Measurements from ENCODE around the gene OVOL1. TPM values are rescaled to one million over a fixed set of nuclear protein-coding genes. Genes with fewer than 3 reads are reported as not detected.

OVOL1 gene
- total RNA-seq, 2 donors from 2014 or later, result 0.39 TPM; not detected in 1

- ATAC-seq, result no peak
- Mint-ChIP-seq H3K36me3 (ENCODE audit: low read depth) (no peaks in the 10 kb centered on the region), H3K4me1 (peaks cover 14% of the 10 kb centered on the region), H3K27me3 (peaks cover 21% of the 10 kb centered on the region), H3K4me3 (no peak overlapping the region), H3K27ac (peak overlapping the region; percentile 72)
- no peak for DNase-seq
- no peaks in the 10 kb centered on the region for H3K9me3 ChIP-seq (ENCODE audit: control insufficient read depth, low read length, poor library complexity, severe bottlenecking)
Observed at GRCh38 chr11:65790902-65791650, 4.2 kb downstream of the OVOL1 start.

- peaks cover 15% of the 10 kb centered on the region for H3K4me1 Mint-ChIP-seq
- H3K27me3 Mint-ChIP-seq, result peaks cover 28% of the 10 kb centered on the region
- ATAC-seq (peak; percentile 85), DNase-seq (no peak)
- H3K9me3 ChIP-seq (ENCODE audit: control insufficient read depth, low read length, poor library complexity, severe bottlenecking), result no peaks in the 10 kb centered on the region
- H3K36me3 Mint-ChIP-seq (ENCODE audit: low read depth), result no peaks in the 10 kb centered on the region
- H3K4me3 Mint-ChIP-seq, result no peak overlapping the region
- no peak overlapping the region for H3K27ac Mint-ChIP-seq
Observed at GRCh38 chr11:65791719-65792213, 4.9 kb downstream of the OVOL1 start.

- no peak for DNase-seq
- Mint-ChIP-seq H3K4me1 (peaks cover 13% of the 10 kb centered on the region), H3K4me3 (no peak overlapping the region), H3K27ac (no peak overlapping the region), H3K36me3 (ENCODE audit: low read depth) (no peaks in the 10 kb centered on the region), H3K27me3 (peaks cover 35% of the 10 kb centered on the region)
- no peaks in the 10 kb centered on the region for H3K9me3 ChIP-seq (ENCODE audit: control insufficient read depth, low read length, poor library complexity, severe bottlenecking)
- no peak for ATAC-seq
Observed at GRCh38 chr11:65792456-65792855, 5.6 kb downstream of the OVOL1 start.

GRCh38 chr11:65793144-65793581 lies 6.3 kb downstream of the OVOL1 start:
- no peak overlapping the region for H3K27ac Mint-ChIP-seq
- H3K4me3 Mint-ChIP-seq, result no peak overlapping the region
- DNase-seq (no peak), ATAC-seq (no peak)
- no peaks in the 10 kb centered on the region for H3K36me3 Mint-ChIP-seq (ENCODE audit: low read depth)
- H3K27me3 Mint-ChIP-seq, result peaks cover 35% of the 10 kb centered on the region
- peaks cover 10% of the 10 kb centered on the region for H3K4me1 Mint-ChIP-seq
- no peaks in the 10 kb centered on the region for H3K9me3 ChIP-seq (ENCODE audit: control insufficient read depth, low read length, poor library complexity, severe bottlenecking)

- Mint-ChIP-seq H3K4me1 (peaks cover 10% of the 10 kb centered on the region), H3K36me3 (ENCODE audit: low read depth) (peaks cover under 1% of the 10 kb centered on the region), H3K4me3 (no peak overlapping the region), H3K27ac (no peak overlapping the region), H3K27me3 (peaks cover 39% of the 10 kb centered on the region)
- no peaks in the 10 kb centered on the region for H3K9me3 ChIP-seq (ENCODE audit: control insufficient read depth, low read length, poor library complexity, severe bottlenecking)
- DNase-seq, result no peak
- no peak for ATAC-seq
Observed at GRCh38 chr11:65793625-65794400, 7.0 kb downstream of the OVOL1 start.

GRCh38 chr11:65794570-65795510 lies 8.0 kb downstream of the OVOL1 start:
- ATAC-seq, result no peak
- Mint-ChIP-seq H3K36me3 (ENCODE audit: low read depth) (peaks cover 2% of the 10 kb centered on the region), H3K27me3 (peaks cover 39% of the 10 kb centered on the region), H3K4me3 (no peak overlapping the region), H3K4me1 (peaks cover 13% of the 10 kb centered on the region), H3K27ac (no peak overlapping the region)
- no peak for DNase-seq
- no peaks in the 10 kb centered on the region for H3K9me3 ChIP-seq (ENCODE audit: control insufficient read depth, low read length, poor library complexity, severe bottlenecking)

- Mint-ChIP-seq H3K27ac (no peak overlapping the region), H3K36me3 (ENCODE audit: low read depth) (peaks cover 2% of the 10 kb centered on the region), H3K4me1 (peaks cover 10% of the 10 kb centered on the region), H3K4me3 (no peak overlapping the region), H3K27me3 (peaks cover 48% of the 10 kb centered on the region)
- no peak for ATAC-seq
- DNase-seq, result no peak
- no peaks in the 10 kb centered on the region for H3K9me3 ChIP-seq (ENCODE audit: control insufficient read depth, low read length, poor library complexity, severe bottlenecking)
Observed at GRCh38 chr11:65796726-65797601, 10.1 kb downstream of the OVOL1 start.

GRCh38 chr11:65797711-65798110 lies 10.8 kb downstream of the OVOL1 start:
- Mint-ChIP-seq H3K27ac (no peak overlapping the region), H3K27me3 (peaks cover 51% of the 10 kb centered on the region), H3K4me3 (no peak overlapping the region), H3K4me1 (peaks cover 8% of the 10 kb centered on the region), H3K36me3 (ENCODE audit: low read depth) (peaks cover 2% of the 10 kb centered on the region)
- DNase-seq (no peak), ATAC-seq (no peak)
- no peaks in the 10 kb centered on the region for H3K9me3 ChIP-seq (ENCODE audit: control insufficient read depth, low read length, poor library complexity, severe bottlenecking)

GRCh38 chr11:65798882-65799281 lies 12.0 kb downstream of the OVOL1 start:
- no peak overlapping the region for H3K4me3 Mint-ChIP-seq
- ATAC-seq, result no peak

GRCh38 chr11:65801153-65801987 lies 14.5 kb downstream of the OVOL1 start:
- H3K9me3 ChIP-seq (ENCODE audit: control insufficient read depth, low read length, poor library complexity, severe bottlenecking), result no peaks in the 10 kb centered on the region
- no peak for ATAC-seq
- Mint-ChIP-seq H3K36me3 (ENCODE audit: low read depth) (peaks cover 2% of the 10 kb centered on the region), H3K27me3 (peaks cover 64% of the 10 kb centered on the region), H3K4me1 (peaks cover 5% of the 10 kb centered on the region), H3K27ac (no peak overlapping the region), H3K4me3 (no peak overlapping the region)
- no peak for DNase-seq

More at GRCh38 chr11:65798882-65799281, 12.0 kb downstream of the OVOL1 start:
- DNase-seq, result no peak
- no peaks in the 10 kb centered on the region for H3K9me3 ChIP-seq (ENCODE audit: control insufficient read depth, low read length, poor library complexity, severe bottlenecking)
- Mint-ChIP-seq H3K4me1 (peaks cover 8% of the 10 kb centered on the region), H3K36me3 (ENCODE audit: low read depth) (peaks cover 2% of the 10 kb centered on the region), H3K27ac (no peak overlapping the region), H3K27me3 (peaks cover 62% of the 10 kb centered on the region)

GRCh38 chr11:65802841-65803240 lies 16.0 kb downstream of the OVOL1 start:
- Mint-ChIP-seq H3K27ac (no peak overlapping the region), H3K27me3 (peaks cover 57% of the 10 kb centered on the region), H3K4me1 (peaks cover 5% of the 10 kb centered on the region), H3K36me3 (ENCODE audit: low read depth) (peaks cover 2% of the 10 kb centered on the region), H3K4me3 (no peak overlapping the region)
- DNase-seq (no peak), ATAC-seq (no peak)
- H3K9me3 ChIP-seq (ENCODE audit: control insufficient read depth, low read length, poor library complexity, severe bottlenecking), result no peaks in the 10 kb centered on the region
